GM12892 (cell line): ENCODE results near the gene CCDC102A.

Experiments
- POLR2A ChIP-seq: IDR thresholded peaks from 2 replicates; pipeline ENCODE4 v1.6.1; 2011; ENCODE audit warnings: low read depth, low read length, control low read depth
- POLR2AphosphoS5 ChIP-seq: IDR thresholded peaks from 2 replicates; pipeline ENCODE4 v1.6.1; 2011; ENCODE audit warnings: low read depth, low read length, control low read depth

- no peak for TF ChIP-seq POLR2A
- TF ChIP-seq POLR2AphosphoS5: no peak
Observed at GRCh38 chr16:57551057-57551456, 14.7 kb upstream of the CCDC102A start.
